GM19240 (cell line): ENCODE measurements around the gene NYNRIN.
"Not testable (repeated sequence)": the region's sequence is repeated elsewhere in the genome, so short reads cannot be mapped to it uniquely, and the experiment has no call there.

ENCODE experiments used
- DNase-seq: peaks from one replicate; pipeline ENCODE4 v3.0.0; 2011; ENCODE audit warnings: low spot score; ENCODE audit not compliant: insufficient read length

The NYNRIN gene

GRCh38 chr14:24443053-24443665, 44.4 kb downstream of the NYNRIN start:
- no peak for DNase-seq

GRCh38 chr14:24450828-24451227, 52.0 kb downstream of the NYNRIN start:
- not testable (repeated sequence) for DNase-seq

- no peak for DNase-seq
Observed at GRCh38 chr14:24456980-24457379, 58.2 kb downstream of the NYNRIN start.

GRCh38 chr14:24458736-24459135, 59.9 kb downstream of the NYNRIN start:
- no peak for DNase-seq

GRCh38 chr14:24459331-24459730, 60.5 kb downstream of the NYNRIN start:
- no peak for DNase-seq

- DNase-seq: no peak
Observed at GRCh38 chr14:24461336-24461735, 62.5 kb downstream of the NYNRIN start.

- DNase-seq: no peak
Observed at GRCh38 chr14:24463017-24463883, 64.4 kb downstream of the NYNRIN start.

- DNase-seq: no peak
Observed at GRCh38 chr14:24463884-24464785, 65.3 kb downstream of the NYNRIN start.

- DNase-seq: no peak
Observed at GRCh38 chr14:24465368-24465767, 66.6 kb downstream of the NYNRIN start.

- DNase-seq: no peak
Observed at GRCh38 chr14:24465805-24466204, 67.0 kb downstream of the NYNRIN start.
